GM12801 (cell line): Measurements from ENCODE around the gene NPFFR1.

Source experiments
- TF ChIP-seq, protein P1 (sequence below): IDR thresholded peaks from one replicate; pipeline ENCODE4 v1.5.1; 2011; ENCODE audit warnings: control low read depth; ENCODE audit not compliant: insufficient read length; ENCODE audit errors: extremely low read depth

NPFFR1 gene

GRCh38 chr10:70319824-70320223 is 36.0 kb upstream of the NPFFR1 start:
- TF ChIP-seq, protein P1, sequence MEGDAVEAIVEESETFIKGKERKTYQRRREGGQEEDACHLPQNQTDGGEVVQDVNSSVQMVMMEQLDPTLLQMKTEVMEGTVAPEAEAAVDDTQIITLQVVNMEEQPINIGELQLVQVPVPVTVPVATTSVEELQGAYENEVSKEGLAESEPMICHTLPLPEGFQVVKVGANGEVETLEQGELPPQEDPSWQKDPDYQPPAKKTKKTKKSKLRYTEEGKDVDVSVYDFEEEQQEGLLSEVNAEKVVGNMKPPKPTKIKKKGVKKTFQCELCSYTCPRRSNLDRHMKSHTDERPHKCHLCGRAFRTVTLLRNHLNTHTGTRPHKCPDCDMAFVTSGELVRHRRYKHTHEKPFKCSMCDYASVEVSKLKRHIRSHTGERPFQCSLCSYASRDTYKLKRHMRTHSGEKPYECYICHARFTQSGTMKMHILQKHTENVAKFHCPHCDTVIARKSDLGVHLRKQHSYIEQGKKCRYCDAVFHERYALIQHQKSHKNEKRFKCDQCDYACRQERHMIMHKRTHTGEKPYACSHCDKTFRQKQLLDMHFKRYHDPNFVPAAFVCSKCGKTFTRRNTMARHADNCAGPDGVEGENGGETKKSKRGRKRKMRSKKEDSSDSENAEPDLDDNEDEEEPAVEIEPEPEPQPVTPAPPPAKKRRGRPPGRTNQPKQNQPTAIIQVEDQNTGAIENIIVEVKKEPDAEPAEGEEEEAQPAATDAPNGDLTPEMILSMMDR: no peak

- TF ChIP-seq, protein P1: no peak
Measured at GRCh38 chr10:70319183-70319582, 35.4 kb upstream of the NPFFR1 start.

DNA sequence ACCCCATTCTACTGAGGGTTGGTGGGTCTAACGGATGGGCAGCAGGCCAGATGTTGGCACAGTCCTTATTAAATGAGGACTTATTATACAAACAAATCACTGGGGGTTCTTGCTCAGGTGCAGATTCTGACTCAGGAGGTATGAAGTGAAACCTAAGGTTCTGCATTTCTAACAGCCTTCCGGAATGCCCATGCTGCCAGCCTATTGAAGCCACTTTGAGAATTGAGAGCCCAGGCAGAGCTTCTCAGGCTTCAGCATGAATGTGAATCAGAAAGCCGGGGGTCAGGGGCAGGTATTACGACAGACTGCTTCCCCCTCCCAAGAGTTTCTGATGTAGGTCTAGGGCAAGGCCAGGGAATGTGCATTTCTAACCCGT is 34.1 kb upstream of the NPFFR1 start:
- TF ChIP-seq, protein P1: no peak

- TF ChIP-seq, protein P1: no peak
Measured at GRCh38 chr10:70317272-70317942, 33.6 kb upstream of the NPFFR1 start.

DNA sequence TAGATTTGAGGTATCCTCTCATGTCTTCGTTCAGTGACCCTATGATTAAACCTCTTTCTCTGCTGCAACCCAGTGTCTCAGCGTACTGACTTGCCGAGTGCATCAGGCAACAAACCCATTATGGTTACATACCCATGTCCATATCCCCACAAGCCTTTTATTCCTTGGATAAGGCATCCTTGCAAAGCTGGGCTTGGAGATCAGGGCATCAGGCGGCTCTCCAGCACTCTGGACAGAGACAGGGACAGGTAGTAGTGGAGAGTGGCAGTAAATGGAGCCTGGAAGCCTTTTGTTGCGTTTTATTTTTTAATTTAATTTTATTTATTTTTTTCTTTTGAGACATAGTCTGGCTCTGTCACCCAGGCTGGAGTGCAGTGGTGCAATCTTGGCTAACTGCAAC is 32.0 kb upstream of the NPFFR1 start:
- TF ChIP-seq, protein P1: no peak

DNA sequence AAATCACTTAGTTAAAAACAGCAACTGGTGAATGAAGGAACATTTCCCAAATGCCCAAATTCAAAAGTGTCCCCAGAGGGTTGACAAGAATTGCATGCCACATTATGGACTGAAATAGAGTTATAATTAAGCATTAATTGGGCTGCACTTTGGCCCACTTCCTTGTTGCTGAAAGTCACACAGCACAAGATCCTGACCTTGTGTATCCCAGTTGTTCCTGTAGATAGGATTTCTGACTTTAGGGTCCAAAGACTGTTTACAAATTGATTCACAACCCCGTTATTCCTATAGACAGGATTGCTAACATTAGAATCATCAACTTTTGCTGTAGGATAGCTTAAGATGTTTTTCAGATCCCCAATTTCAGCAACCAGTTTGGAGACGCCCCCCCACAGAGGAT is 31.5 kb upstream of the NPFFR1 start:
- TF ChIP-seq, protein P1: no peak

- TF ChIP-seq, protein P1: no peak
Measured at GRCh38 chr10:70312972-70313371, 29.2 kb upstream of the NPFFR1 start.
